Skin of body (tissue), 2 donors: Measurements from ENCODE around the gene CTSF. TPM values are rescaled to one million over a fixed set of nuclear protein-coding genes. Genes with fewer than 3 reads are reported as not detected.
"Not testable (repeated sequence)": the region's sequence is repeated elsewhere in the genome, so short reads cannot be mapped to it uniquely, and the experiment has no call there.

Source experiments
- DNase-seq: peaks from one replicate; lab custom pipeline; 2025; lab: John Stamatoyannopoulos, UW
- total RNA-seq: library from RNA; depleted of rRNA; stranded (reverse); fragments of >200 nt; gene quantifications from one replicate; pipeline ENCODE4 v1.2.3, GENCODE V29; 2014

CTSF gene
- 20.0 TPM for total RNA-seq

DNA sequence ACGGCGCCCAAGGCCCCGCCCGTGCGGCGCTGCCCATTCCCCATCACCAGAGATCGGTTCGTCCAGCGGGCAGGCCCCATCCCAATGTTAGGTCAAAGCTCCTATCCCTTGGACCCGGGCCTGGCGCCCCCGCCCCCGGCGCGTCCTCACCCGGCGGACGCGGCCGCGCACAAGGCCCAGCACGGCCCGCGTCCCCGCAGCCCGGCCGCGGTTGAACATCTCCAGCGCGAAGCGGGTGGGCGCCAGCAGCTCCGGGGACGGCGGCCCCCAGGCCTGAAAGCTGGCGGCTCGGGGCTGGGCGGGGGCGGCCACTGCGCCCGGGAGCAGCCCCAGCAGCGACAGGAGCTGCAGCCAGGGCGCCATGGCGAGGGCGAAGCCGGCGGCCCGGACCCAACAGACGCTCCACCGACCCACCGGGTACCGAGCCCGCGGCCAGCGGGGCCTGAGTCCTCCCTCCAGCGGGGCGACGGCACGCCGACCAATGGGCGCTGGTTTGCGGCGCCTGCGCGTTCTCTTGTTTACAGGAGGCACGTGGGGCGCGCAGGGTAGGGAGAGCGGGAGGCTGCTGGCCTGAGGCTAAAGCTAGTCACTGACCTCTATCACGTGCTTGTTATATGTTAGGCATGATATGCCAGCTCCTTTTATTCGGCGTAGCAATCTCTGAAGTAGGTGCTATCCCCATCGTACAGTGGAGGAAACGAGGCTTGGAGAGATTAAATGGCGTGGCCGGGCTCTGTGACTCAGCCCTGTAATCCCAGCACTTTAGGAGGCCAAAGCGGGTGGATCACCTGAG lies at the start of gene CTSF:
TSS of gene CTSF (minus strand) at position 483 of the 793 bp plus-strand sequence. CDS start at position 363, 120 bp downstream.
- peak; percentile 11 for DNase-seq

DNA sequence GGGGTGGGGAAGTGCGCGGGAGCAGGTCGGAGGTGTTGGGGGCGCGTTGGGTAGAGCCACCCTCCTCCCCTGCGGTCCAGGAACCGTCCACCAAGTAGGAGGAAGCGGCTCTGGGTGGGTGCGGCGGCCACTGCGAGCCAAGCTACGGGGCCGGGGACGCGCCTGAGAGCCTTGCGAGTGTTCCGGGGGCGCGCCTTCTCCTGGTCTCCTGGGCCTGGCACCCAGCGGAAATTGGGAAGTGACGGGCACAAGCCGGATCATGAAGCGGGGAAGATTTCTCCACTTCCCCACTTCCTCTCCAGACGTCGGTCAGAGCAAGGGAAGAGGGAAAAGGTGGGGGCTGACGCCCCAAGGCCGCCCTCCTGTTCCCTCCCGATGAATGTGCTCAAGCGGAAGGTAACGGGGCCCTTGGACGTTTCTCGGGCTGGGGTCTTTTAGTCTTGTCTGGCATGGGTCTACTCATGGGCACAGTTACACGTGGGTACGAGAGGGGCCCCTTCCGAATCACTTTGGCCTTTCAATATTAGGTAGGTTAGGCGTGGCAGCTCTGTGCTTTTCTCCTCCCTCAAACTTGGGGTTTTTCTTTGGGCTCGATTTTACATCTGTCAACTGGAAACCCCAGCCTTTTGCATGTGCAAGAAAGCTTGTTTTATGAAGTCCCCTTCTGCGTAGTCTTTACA lies 48.9 kb upstream of the CTSF start:
- DNase-seq, result peak; percentile 51

DNA sequence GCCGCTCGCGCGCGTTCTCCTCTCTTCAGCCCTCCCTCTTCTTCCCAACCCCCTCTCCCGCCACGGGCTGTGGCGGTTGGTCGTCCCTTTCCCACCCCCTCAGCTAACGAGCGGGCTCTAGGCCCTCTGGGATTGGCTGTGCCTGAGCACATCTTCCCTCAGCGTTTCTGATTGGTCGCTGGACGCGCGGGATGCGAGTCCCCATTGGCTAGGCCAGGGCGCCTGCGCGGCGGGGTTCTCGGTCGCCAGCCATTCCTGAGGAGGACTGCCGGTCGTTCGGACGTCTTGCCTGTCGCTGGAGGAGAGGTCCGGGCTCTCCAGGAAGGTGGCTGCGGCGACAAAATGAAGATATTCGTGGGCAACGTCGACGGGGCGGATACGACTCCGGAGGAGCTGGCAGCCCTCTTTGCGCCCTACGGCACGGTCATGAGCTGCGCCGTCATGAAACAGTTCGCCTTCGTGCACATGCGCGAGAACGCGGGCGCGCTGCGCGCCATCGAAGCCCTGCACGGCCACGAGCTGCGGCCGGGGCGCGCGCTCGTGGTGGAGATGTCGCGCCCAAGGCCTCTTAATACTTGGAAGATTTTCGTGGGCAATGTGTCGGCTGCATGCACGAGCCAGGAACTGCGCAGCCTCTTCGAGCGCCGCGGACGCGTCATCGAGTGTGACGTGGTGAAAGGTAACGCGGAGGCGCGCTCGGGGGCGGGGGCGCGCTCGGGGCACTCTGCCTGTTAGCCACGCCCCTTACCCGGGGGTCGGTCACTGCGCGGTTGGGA lies 48.2 kb upstream of the CTSF start, which contains the start of gene RBM14:
TSS of gene RBM14 (plus strand) at position 252 of the 776 bp plus-strand sequence. CDS start at position 343, 91 bp downstream.
- peak; percentile 99 for DNase-seq

DNA sequence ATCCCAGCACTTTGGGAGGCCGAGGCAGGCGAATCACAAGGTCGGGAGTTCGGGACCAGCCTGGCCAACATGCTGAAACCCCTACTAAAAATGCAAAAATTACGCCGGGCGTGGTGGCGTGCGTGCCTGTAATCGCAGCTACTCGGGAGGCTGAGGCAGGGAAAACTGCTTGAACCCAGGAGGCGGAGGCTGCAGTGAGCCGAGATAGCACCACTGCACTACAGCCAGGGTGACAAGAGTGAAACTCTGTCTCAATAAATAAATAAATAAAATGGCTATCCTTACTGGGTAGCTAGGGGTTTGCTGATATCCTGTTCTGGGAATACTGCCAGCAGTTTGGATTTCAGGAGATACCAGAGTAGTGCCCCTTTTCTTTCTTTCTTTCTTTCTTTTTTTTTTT lies 45.7 kb upstream of the CTSF start:
- DNase-seq, result no peak

DNA sequence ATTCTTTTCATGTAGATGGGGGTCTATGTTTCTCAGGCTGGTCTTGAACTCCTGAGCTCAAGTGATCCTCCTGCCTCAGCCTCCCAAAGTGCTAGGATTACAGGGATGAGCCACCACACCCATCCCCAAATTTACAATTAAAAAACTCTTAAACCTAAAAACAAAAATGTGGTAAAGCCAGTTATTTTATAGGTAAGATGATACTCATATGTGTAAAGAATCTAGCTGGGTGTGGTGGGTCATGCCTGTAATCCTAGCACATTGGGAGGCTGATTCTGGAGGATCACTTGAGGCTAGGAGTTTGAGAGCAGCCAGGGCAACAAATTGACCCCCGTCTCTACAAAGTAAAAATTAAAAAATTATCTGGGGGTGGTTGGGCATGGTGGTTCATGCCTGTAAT lies 44.1 kb upstream of the CTSF start:
- no peak for DNase-seq

DNA sequence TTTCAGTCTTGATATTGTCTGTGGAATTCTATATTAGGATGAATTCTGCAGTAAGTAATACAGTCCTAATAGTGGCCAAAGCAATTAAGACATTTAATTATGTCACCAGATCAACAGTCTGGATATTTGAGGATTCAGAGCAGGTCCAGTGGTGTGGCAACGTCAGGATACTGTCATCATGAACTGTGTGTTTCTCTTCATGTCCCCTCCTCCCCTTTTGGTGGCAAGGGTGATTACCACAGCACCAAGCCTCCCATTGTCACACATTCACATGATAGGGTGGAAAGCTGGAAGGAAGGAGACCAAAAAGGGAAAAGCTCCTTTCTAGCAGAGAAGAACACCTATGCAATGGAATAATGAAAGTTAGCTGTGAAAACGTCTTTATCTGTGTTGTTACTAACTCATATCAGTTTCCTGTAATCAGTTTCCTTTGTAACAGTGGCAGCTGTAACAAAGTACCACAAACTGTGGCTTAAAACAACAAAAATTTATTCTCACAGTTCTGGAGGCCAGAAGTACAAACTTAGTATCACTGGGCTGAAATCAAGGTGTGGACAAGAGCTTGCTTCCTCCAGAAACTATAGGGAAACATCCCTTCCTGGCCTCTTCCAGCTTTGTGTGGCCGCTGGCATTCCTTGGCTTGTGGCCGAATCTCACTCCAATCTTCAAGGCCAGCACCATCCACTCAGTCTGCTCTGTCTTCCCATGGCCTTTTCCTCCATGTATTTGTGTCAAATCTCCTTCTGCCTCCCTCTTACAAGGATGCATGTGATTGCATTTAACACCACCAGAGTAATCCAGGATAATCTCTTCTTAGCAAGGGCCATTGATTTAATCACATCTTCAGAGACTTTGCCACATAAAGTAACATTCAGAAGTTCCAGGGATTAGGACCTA lies 41.6 kb upstream of the CTSF start:
- DNase-seq, result no peak

DNA sequence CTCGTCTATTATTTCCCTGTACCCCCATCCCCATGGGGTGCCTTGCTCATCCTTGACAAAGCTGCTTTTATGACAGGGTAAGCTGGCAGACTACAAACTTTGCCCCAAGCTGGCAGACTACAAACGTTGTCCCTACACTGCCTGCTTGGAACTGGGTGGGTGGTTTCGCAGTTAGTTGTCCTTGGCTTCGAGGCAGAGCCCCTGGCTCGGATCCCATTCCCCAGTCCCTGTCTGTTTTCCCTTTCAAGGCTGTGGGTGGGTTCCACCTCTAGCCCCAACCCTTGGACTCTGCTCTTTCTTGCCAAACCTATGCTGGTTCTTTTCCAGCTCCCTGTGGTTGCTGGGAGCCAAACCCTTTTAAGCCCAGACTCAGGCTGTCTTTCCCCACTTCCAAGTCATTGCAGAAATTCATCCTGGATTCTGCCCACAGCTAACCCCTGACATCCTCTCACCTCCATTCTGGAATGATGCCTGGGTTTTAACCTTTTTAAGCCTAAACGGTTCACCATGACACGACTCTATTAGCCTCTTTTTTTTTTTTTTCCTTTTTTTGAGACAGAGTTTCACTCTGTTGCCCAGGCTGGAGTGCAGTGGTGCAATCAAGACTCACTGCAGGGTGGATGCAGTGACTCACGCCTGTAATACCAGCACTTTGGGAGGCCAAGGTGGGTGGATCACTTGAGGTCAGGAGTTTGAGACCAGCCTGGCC lies 38.9 kb upstream of the CTSF start:
- DNase-seq, result no peak

DNA sequence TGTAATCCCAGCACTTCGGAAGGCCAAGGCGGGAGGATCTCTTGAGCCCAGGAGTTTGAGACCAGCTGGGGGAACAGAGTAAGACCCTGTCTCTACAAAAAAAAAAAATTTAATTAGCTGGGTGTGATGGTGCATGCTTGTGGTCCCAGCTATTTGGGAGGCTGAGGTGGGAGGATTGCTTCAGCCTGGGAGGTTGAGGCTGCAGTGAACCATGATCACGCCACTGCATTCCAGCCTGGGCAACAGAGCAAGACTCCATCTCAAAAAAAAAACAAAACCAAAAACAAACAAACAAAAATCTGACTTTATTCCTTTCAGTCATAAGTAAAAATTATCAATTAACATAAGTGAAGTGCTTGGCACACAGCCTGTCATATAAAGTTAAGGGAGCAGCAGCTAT lies 38.2 kb upstream of the CTSF start:
- DNase-seq, result not testable (repeated sequence)

DNA sequence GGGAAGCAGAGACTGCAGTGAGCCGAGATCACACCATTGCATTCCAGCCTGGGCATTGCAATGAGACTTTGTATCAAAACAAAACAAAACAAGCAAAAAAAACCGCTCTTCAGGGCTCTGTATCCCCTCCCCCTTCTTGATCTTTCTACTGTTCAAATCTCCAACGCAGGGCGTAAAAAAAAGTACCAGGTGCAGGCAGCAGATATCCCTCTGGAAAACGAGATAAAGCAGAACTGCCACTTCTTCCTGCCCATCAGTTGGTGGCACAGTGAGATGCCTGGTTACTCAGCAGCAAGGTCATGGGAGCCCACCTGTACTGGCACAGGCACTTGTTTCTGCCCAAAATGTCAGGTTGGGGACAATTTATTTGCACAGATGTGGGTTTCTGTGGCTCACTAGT lies 35.7 kb upstream of the CTSF start:
- no peak for DNase-seq

DNA sequence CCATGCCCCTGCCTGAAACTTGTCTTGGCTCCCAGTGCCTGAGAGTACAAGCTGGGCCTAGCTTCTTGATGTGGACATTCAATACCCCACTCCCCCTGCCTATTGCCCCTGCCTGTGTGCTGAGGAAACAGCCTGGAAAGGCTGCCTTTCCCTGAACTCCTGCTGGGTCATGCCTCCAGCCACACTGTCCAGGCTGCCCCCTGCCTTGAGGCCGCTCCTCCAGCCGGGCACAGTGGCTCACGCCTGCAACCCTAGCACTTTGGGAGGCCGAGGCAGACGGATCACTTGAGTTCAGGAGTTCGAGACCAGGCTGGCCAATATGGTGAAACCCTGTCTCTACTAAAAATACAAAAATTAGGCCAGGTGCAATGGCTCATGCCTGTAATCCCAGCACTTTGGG lies 34.7 kb upstream of the CTSF start:
- no peak for DNase-seq

DNA sequence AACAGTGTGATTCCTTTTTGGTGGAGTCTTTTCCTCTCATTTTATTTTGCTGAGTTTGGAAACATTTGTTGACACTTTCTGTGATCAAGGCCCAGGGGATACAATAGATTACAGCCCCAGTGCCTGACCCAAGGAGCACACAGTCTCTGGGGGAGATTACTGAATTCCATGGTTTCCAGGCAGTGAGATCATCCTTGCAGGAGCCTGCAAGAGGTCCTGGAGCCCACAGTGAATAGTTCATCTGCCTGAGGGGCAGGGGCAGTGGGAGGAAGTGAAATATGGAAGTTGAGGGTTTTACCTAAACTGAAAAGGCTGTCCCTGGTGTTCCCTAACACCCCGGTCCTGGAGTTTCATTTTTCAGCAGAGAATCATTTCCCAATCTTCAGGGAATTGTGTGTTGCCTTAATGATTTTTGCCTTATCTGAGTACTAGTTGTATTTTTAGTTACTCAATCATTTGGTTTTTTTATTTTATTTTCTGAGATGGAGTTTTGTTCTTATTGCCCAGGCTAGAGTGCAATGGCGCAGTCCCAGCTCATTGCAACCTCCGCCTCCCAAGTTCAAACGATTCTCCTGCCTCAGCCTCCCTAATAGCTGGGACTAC lies 32.3 kb upstream of the CTSF start:
- DNase-seq, result no peak

DNA sequence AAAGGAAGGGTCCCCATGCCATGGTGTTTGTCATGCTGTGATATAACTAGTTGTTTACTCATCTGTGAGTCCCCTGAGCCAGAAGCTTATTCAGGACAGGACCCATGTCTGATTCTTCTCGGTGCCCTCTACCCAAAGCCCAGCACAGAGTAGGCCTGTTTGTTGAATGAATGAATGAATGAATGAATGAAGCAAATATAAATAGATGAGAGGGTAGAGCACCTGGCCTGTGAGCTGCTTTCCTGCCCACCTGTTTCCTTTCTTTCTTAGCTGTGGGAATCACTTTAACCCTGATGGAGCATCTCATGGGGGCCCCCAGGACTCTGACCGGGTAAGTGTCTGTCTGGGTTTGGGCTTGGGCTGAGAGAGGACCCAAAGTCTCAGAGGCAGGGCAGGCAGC lies 31.8 kb upstream of the CTSF start:
- no peak for DNase-seq

DNA sequence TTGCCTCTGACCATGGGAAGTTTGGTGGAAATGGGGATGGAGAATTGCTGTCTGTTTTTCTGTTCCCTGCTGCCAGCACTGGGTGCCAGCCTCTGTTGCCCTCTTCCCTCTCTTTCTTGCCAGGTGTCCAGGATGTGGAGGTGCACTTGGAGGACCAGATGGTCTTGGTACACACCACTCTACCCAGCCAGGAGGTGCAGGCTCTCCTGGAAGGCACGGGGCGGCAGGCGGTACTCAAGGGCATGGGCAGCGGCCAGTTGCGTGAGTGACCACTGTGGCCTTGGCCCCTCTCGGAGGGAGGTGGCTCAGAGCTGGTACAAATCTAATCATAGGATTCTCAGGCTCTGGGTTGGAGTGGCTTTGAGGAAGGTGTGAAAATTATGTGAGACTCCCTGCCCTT lies 30.6 kb upstream of the CTSF start:
- DNase-seq, result no peak

DNA sequence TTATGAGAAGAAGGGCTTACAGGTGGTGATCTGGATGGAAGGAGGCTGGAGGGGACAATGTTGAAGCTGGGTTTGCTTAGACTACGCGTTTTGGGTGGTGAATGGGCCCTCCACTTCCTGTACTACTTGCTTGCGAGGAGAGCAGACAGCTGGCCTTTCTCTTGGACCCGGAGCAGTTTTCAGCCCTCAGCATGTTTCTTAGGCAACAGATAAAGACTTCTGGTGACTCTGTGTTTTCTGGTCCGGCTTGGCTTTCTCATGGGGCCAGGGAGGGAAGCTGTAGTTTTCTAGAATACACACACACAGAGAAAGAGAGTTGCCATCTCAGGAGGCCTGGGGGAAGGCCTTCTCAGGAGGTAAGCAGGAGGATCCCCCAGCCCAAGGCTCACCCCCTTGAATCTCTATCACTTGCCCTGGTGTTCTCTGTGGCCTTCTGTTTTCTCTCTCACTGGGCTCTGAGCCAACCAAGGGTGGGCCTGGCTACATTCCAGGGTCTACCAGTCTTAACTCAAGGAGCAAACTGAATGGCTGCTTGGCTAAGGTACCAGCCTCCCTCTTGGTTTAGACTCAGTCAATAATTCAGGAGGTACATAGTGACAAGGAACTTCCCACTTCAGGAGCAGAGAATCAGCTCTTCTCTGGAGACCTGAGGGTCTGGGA lies 27.0 kb upstream of the CTSF start:
- no peak for DNase-seq

DNA sequence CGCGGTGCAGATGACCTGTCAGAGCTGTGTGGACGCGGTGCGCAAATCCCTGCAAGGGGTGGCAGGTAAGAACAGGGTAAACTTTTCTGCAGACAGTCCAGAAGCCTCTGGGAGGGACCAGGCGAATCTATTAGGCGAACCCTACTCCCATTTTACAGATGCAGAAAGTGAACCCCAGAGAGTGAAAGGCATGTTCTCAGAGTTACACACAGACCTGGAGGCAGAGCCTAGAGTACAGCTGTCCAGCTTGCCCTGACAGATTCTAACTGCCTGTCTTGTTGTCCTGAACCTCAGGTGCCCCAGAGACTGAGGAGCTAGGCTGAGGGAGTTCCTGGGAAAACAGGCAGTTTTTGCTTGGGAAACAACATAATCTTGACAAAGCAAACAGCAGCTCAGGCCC lies 25.2 kb upstream of the CTSF start:
- DNase-seq, result no peak

DNA sequence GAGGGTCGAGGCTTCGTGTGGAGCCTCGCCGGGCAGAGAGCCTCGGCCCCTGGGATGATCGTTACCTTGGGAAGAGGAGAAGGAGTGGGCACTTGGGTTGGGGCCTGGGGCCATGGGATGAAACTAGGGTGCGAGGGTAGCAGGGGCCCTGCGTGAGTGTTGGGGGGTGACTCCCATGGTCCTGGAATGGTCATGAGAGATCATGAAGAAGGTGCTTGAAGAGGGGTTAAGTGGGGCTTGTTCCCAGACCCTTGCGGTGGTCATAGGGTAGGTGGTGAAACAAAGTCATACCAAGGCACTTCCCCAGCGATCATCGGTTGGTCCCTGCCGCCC lies 24.9 kb upstream of the CTSF start:
- DNase-seq, result no peak

DNA sequence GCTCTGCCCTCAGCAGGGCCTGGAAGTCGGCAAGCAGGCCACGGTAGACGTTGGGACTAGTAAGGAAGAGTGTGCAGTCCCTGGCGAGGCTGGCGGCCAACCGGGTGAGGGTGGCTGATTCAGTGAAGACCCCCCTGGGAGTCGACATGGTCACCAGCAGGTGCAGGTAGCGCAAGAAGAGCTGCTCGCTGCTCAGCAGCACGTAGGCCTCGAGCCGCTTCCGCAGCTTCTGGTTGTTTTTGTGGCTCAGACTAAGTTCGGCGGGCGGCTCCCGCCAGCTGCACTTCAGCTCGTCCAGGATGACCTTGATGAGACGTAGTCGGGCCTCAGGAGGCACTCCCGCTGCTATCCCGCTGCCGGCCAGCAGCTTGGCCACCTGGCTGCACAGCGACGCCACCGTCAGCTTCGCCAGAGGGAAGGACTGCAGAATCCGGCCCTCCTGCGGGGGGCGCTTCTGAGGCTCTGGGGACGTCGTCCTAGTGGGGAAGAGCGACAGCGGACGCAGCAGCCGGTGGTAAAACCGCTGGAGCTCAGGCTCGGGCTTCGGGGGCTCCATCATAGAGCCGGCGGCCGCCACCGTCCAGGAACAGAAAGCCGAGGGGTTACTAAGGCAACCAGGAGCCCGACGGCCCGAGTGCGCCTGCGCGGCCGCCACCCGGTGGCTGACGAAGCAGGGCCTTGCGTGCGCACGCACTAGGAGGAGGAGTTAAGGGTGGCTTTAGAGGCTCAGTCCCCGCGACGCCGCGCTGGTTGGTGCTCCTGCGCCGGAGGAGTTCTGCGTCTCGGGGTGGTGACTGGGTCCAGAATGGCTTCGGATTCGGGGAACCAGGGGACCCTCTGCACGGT lies 24.3 kb upstream of the CTSF start, which contains the start of the genes CCDC87 and CCS:
TSS of gene CCDC87 (minus strand) at position 607 of the 846 bp plus-strand sequence. CDS start at position 559, 48 bp downstream.
TSS of gene CCS (plus strand) at position 729 of the 846 bp plus-strand sequence. CDS start at position 806, 77 bp downstream.
- peak; percentile 91 for DNase-seq

DNA sequence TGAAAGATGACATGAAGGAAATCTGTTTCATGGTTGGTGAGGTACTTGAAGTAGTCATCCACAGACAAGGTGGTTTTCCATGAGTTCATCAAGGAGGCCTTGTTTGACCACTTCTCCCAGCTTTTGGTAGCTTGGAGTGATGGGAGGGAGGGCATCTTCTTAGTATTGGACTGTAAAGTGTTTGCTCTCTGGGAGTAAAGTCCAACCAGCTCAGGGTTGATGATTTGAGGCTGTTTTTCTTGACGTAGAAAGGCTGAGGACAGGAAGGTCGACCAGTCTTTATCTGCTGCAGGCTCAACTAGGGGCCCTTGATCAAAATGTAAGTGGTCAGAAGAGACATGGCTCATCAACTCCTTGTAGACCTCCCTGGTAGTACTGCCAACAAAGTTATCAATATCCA lies 22.8 kb upstream of the CTSF start:
- DNase-seq, result no peak
